Sciatic nerve (tissue), 2 donors: ENCODE results near the gene DCAF10. TPM values are rescaled to one million over a fixed set of nuclear protein-coding genes. Genes with fewer than 3 reads are reported as not detected.
"Not testable (repeated sequence)": the region's sequence is repeated elsewhere in the genome, so short reads cannot be mapped to it uniquely, and the experiment has no call there.

ENCODE experiments used
- ATAC-seq: fragments of 200-7000 bp; cut with Tn5 transposase; one replicate; pipeline ENCODE4 v1.9.1; 2020; ENCODE audit warnings: mild to moderate bottlenecking, moderate library complexity
- DNase-seq: peaks from one replicate; pipeline ENCODE4 v3.0.0-alpha.2; 2020; ENCODE audit warnings: low spot score
- intact Hi-C: fragments of 100-400 bp; cut with DNase I; formaldehyde crosslinking; loops from one replicate; pipeline ENCODE4 v1.14.2; 2022
- total RNA-seq: library from RNA; stranded (reverse); fragmentation: NEBNext Ultra II Directional; extraction: Animal tissue kit (Norgen Biotek cat#: 25700); gene quantifications from one replicate; pipeline ENCODE4 v1.2.1, GENCODE V29; 2021
- donor health status: DM: no; HTN: no; CAD: no.
- donor health status: DM: no; HTN: no; CAD: no.

DCAF10 gene, protein sequence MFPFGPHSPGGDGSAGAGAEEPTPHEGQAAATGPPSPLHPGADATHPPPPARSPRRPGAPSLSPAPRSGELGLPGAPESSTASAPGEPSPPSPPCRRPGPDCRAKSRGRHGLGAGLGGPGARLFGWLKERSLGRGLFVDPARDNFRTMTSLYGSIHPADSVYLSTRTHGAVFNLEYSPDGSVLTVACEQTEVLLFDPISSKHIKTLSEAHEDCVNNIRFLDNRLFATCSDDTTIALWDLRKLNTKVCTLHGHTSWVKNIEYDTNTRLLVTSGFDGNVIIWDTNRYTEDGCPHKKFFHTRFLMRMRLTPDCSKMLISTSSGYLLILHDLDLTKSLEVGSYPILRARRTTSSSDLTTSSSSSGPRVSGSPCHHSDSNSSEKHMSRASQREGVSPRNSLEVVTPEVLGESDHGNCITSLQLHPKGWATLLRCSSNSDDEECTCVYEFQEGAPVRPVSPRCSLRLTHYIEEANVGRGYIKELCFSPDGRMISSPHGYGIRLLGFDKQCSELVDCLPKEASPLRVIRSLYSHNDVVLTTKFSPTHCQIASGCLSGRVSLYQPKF
- total RNA-seq = 25.3 TPM

DNA sequence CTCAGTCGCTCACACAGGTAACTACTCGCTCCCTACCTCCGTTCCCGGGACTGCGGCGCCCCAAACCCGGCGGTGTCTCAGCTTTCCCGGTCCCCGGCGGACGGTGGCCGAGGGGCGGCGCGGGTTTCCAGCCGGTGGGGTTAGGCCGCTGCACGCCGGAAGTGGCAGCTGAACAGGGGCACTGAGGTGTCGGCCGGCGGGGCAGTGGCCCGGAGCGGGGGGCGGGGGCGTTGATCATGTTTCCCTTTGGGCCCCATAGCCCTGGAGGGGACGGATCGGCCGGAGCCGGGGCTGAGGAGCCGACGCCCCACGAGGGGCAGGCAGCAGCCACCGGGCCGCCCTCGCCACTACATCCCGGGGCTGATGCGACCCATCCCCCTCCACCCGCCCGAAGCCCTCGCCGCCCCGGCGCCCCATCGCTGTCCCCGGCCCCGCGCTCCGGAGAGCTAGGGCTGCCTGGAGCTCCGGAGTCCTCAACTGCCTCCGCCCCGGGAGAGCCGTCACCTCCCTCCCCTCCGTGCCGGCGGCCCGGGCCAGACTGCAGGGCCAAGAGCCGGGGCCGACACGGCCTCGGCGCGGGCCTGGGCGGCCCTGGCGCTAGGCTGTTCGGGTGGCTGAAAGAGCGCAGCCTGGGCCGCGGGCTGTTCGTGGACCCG is at the start of gene DCAF10:
Gene DCAF10, plus strand, starts transcription at position 167 of the 656 bp plus-strand sequence. Its CDS starts 70 bp downstream, at position 237.
- intact Hi-C loops = no loop called here
- peak; percentile 91 for DNase-seq
- ATAC-seq = peak; percentile 97

DNA sequence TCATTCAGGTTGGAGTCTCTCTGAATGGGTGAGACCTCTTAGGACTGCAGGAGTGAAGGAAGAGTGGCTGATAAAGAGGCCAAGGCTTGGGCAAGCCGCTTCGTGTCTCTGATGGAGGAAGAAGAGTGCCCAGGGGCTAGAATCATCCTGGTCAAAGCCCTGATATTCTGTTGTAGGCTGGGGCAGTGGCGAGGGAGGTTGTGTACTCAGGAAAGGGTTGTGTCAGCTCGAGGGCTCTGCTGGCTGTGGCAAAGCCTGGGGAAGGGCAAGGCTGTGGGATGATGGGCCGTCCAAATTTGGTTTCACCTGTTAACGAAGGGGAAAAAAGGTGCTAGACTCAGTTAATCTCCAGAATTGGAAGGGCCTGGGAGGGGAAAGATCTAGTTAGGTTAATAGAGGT is 49.4 kb upstream of the DCAF10 start:
- ATAC-seq = no peak
- DNase-seq = no peak
- intact Hi-C loops = no loop called here

DNA sequence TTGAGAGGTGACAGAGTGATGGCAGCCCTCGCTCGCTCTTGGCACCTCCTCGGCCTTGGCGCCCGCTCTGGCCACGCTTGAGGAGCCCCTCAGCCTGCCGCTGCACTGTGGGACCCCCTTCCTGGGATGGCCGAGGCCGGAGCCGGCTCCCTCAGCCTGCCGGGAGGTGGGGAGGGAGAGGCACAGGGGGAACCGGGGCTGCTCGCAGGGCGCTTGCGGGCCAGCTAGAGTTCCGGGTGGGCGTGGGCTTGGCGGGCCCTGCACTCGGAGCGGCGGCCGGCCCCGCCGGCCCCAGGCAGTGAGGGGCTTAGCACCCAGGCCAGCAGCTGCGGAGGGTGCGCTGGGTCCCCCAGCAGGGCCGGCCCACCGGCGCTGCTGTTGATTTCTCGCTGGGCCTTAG is 48.9 kb upstream of the DCAF10 start:
- intact Hi-C loops, DNase-seq, ATAC-seq: not testable (repeated sequence)

DNA sequence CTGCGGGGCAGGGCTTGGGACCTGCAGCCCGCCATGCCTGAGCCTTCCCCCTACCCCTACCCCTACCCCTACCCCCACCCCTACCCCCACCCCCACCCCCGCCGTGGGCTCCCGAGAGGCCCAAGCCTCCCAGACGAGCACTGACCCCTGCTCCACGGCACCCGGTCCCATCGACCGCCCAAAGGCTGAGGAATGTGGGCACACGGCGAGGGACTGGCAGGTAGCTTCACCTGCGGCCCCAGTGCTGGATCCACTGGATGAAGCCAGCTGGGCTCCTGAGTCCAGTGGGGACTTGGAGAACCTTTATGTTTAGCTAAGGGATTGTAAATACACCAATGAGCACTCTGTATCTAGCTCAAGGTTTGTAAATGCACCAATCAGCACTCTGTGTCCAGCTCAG is 48.5 kb upstream of the DCAF10 start:
- DNase-seq, ATAC-seq, intact Hi-C loops: not testable (repeated sequence)

DNA sequence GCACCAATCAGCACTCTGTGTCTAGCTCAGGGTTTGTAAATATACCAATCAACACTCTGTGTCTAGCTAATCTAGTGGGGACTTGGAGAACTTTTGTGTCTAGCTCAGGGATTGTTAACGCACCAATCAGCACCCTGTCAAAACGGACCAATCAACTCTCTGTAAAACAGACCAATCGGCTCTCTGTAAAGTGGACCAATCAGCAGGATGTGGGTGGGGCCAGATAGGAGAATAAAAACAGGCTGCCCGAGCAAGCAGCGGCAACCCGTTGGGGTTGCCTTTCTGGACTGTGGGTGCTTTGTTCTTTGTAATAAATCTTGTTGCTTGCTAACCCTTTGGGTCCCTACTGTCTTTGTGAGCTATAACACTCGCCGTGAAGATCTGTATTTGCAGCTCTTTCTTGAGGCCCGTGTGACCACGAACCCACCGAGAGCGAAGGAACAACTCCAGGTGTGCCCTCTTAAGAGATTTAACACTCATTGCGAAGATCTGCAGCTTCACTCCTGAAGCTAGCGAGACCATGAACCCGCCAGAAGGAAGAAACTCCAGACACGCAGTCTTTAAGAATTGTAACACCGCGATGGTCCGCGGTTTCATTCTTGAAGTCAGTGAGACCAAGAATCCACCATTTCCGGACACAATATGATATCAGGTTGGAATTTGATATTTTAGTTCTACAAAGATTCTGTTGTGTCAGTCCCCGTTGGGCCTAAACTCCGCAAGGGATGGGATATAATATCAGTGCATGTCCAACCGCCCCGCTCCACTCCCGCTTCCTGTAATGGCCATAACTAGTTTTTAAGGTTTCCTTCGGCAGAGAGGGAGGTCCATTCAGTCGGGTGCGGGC is 47.7 kb upstream of the DCAF10 start:
- intact Hi-C loops = no loop called here
- no peak for ATAC-seq
- no peak for DNase-seq

DNA sequence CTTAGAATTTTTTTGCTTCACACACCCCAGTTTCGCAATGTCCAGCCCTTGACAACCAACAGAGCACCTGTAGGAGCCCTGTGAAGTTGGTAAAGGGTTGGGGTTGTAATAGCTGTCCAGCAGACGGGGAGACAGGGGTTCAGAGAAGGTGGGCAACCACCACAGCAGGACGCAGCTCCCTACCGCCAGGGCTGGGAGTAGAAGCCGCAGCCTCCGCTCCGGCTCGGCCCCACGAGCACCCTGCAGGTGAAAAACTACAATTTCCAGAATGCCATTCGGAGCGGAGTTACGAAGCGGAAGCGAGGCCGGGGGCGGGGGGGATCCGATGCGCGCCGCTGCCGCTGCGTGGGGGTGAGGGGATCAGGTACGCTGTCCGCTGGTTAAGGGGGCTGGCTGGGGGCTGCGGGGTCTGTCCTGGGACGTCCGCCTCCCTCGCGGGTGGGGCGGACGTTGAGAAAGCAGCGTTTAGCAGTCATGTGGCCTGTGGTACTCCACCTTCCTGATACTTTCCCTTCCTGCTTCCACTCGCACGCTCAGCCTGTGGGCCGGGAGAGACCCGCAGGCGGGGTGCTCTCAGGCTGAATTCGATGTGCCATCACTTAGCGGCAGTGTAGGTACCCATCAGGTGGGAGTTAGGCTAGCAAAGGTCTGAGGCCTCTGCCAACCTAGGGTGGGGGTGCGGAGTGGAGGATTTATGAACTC is 47.0 kb upstream of the DCAF10 start, which contains the start of gene TRMT10B:
Gene TRMT10B, plus strand, starts transcription at position 317 of the 702 bp plus-strand sequence. CDS start 8,127 bp downstream, outside the sequence.
- peak; percentile 95 for ATAC-seq
- peak; percentile 80 for DNase-seq
- intact Hi-C loops = no loop called here

DNA sequence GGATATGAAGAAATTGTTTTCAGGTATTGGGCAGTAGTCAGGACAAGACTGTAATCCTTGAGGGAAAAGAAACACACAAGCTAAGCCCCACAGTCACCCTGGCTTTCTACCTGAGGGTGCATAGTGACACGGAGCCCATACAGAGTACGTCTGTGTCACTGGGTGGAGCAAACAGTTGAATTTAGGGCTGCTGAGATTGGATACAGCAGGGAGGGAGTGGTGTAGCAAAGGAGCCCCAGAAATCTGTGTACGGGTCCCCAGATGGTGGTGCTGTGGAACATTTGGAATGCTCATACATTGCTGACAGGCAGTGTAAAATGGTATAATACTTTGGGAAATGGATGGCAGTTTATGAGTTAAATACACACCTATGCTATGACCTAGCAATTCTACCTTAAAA is 41.9 kb upstream of the DCAF10 start:
- ATAC-seq (no peak), DNase-seq (no peak)
- intact Hi-C loops = no loop called here

DNA sequence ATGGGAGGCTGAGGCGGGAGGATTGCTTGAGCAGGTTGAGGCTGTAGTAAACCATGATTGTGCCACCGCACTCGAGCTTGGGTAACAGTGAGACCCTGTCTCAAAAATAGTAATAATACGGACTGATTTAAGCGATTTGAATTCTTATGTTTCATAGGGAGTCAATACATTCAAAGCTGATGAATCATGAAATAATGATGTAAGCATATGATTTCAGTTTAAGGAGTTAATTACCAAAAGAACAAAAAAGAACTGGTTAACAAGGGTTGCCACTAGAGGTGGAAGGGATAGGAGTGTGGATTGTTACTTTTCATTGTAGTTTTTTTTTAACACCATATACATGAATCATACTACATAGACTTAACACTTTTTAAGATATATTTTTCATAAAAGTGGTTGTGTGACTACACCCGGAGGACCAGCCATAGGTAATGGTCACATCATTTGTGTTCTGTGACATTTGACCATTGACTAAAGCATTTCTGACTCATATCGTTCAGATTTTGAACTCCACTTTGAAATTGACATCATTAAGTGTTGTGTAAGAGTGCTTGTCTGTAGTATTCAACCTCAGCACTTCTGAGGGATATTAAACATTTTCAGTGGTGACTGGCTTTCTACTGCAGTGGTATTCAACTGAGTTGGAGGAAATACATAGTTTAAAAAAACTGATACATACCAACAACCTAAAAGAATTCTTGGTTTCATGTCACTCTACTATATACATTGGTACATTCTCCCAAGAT is 40.0 kb upstream of the DCAF10 start:
- ATAC-seq (no peak), DNase-seq (no peak)
- intact Hi-C loops = no loop called here

DNA sequence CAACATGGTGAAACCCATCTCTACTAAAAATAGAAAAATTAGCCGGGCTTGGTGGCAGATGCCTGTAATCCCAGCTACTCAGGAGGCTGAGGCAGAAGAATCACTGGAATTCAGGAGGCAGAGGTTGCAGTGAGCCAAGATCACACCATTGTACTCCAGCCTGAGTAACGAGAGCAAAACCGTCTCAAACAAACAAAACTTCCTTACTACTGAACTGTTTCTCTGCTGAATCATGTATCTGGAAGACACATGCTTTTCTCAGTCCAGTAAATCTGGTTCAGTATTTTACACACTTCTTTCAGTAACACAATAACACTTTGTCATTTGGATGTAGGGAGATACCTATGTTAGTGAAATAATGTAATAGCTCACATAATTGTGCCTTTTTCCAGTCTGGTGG is 39.1 kb upstream of the DCAF10 start:
- DNase-seq (no peak), ATAC-seq (no peak)
- intact Hi-C loops = no loop called here

DNA sequence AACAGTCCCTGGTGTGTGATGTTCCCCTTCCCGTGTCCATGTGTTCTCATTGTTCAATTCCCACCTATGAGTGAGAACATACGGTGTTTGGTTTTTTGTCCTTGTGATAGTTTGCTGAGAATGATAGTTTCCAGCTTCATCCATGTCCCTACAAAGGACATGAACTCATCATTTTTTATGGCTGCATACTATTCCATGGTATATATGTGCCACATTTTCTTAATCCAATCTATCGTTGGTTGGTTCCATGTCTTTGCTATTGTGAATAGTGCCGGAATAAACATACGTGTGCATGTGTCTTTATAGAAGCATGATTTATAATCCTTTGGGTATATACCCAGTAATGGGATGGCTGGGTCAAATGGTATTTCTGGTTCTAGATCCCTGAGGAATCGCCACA is 35.3 kb upstream of the DCAF10 start:
- ATAC-seq, DNase-seq, intact Hi-C loops: not testable (repeated sequence)

DNA sequence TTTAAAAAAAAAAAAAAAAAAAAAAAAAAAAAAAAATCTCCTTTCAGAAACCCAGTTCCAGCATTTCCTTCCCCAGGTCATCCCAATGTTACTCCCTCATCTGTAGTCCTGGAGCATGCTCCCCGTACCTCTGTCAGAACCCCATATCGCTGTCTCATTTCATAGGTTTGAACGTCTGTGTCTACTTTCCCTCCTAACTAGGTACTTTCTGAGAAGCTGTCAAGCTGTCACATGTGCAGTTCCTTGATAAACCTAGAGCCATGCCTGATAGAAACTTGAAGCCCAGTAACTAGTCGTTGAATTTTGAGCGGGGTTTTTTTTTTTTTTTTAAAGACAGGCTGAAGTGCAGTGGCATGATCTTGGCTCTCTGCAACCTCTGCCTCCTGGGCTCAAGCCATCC is 31.3 kb upstream of the DCAF10 start:
- DNase-seq (no peak), ATAC-seq (no peak)
- intact Hi-C loops = no loop called here

DNA sequence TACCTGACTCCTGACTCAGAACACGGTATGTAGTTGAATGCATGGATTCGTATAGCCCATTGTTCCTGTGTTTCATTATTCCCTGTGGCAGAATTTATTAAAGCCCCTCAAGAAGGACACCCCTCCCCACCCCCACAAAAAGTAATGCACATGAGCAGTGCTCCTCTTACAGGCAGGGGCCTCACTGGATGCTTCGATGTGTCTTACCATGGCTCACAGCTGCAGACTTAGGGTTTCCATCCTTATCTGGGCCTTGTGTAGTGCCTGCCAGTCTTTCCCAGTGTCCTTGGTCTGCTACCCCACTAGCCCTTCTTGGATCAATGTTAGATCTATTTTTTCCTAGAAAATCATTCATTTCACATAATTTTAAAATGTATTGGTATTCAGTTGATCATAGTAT is 30.6 kb upstream of the DCAF10 start:
- ATAC-seq (no peak), DNase-seq (no peak)
- intact Hi-C loops = no loop called here

DNA sequence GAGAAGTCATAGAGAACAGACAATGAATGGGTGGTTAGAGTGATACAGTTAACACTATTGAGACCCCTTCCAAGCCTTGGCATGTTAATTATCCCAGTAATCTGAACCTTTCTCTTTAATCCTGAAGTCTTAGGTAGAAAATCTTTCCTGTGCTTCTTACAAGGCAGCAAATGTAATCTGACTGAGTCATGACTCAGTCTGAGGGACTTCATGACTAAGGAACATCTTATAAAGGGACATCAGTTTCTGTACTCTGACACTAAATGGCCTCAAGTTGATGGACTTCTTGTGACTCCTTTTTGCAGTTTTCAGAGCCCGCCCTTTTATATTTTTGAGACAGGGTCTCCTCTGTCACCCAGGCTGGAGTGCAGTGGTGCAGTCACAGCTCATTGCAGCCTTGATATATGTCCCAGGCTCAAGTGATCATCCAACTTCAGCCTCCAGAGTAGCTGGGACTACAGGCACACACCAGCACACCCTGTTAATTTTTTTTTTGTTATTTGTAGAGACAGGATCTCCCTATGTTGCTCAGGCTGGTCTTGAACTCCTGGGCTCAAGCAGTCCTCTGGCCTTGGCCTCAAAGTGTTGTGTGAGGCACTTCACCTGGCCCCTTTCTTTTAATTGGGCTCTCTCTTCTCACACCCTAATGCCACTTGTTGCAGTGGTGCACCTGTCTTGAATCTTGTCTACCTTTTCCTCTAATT is 25.2 kb upstream of the DCAF10 start:
- intact Hi-C loops = no loop called here
- DNase-seq = no peak
- no peak for ATAC-seq

DNA sequence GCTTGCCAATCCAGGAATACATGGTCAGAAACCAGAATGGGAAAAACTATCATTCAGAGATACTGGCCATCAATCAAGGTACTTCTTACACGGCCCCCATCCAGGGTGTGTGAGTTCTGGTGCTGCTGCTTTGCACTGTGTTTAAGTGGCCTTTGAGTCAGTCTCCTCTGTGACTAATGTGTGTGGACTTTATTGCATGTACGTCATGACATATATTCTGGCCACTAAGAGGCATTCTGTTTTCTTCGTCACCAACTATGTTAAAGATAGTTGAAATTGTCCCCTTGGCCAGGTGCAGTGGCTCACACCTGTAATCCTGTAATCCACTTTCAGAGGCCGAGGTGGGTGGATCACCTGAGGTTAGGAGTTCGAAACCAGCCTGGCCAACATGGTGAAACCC is 24.3 kb upstream of the DCAF10 start:
- ATAC-seq = no peak
- DNase-seq = no peak
- intact Hi-C loops = no loop called here

DNA sequence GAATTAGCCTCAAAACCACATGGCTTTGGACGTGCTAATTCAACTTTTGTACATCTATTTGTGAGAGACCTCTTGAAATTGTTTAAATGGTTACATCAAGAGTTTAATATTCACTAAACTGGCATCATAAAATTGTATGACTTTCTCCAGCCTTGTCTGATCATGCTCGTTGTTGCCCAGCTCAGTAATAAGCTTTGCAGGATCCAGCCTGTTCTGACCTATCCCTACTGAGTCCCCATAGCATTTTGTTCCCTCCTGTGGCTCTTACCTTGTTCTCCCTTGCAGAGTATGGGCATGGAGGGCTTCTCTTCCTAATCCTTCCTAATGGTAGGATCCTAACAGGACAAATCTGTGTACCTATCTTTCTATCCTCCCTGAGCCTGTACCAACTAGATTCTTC is 22.1 kb upstream of the DCAF10 start:
- intact Hi-C loops = no loop called here
- ATAC-seq (no peak), DNase-seq (no peak)

DNA sequence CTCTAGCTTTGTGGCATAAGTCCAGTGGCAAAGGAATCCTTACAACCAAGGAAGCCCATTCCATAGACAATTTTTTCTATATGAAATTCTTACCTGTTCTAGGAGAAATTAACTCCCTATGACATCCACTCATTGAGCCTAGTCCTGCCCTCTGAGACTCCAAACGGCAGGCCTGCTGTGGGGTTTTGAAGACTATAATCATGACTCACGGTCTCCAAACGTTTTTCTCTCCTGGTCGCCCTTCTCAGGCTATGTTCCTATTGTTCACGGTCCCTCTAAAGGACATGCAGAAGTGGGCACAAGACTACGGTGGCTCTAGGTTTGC is 16.3 kb upstream of the DCAF10 start:
- ATAC-seq = no peak

DNA sequence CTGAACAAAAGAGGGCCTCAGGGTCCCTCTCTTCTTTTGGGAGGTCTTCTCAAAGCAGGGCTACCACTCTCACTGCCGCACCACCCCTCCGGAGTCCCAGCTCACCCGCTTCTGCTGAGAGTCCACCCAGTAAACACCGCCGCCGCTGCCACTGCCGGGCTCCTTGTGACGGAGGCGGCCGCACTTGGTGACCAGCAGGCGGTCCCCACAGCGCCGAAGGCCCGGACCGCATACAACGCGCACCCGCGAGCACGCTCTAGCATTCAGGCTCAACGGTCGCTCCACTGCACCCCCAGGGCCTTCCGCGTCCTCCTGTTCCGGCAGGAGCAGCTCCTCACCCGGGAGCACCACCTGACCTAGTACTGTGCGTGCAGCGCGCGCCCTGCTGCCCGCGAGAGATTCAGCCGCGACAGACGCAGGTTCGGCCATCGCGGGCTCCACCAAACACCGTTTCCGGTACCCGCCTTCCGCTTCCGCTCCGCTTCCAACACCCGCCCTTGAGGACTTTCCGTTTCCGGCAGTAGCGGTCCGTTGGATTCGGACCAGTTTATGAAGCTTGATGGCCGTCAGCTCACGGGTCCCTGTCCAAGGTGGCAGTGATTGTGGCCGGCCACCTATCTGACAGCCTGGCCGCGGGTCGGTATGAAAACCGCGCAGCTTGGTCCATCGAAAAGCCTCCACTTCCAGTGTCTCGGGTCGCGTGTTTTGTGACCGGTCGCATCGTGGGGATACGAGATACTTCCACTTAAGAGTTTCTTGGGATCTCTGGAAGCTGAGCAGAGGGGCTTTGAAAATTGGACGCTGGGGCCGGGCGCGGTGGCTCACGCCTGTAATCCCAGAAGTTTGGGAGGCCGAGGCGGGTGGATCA is 15.7 kb upstream of the DCAF10 start, which contains the start of gene EXOSC3:
Gene EXOSC3, minus strand, starts transcription at position 449 of the 868 bp plus-strand sequence. Its CDS starts 20 bp downstream, at position 429.
- intact Hi-C loops = no loop called here

More for the DNA sequence above, 16.3 kb upstream of the DCAF10 start:
- intact Hi-C loops = no loop called here
- no peak for DNase-seq

More for the DNA sequence above, 15.7 kb upstream of the DCAF10 start, which contains the start of gene EXOSC3:
- DNase-seq (peak; percentile 92), ATAC-seq (peak; percentile 98)
